HG02970 (cell line): ENCODE data around the gene DUSP19.
"Not testable (repeated sequence)": the region's sequence is repeated elsewhere in the genome, so short reads cannot be mapped to it uniquely, and the experiment has no call there.

ENCODE experiments used
- ATAC-seq: cut with Tn5 transposase; IDR thresholded peaks from one replicate; pipeline ENCODE4 v1.9.1; 2021; ENCODE audit warnings: mild to moderate bottlenecking, moderate library complexity, moderate number of reproducible peaks; ENCODE audit not compliant: unreplicated experiment, low FRiP score

The DUSP19 gene

GRCh38 chr2:183078464-183079138 is at the start of gene DUSP19:
DUSP19 (plus strand) TSS chr2:183078747; CDS start chr2:183078934, 187 bp downstream.
- peak; percentile 92 for ATAC-seq

- ATAC-seq, result no peak
Observed at GRCh38 chr2:183029219-183029618, 49.3 kb upstream of the DUSP19 start.

- no peak for ATAC-seq
Observed at GRCh38 chr2:183031911-183032794, 46.4 kb upstream of the DUSP19 start.

DNA sequence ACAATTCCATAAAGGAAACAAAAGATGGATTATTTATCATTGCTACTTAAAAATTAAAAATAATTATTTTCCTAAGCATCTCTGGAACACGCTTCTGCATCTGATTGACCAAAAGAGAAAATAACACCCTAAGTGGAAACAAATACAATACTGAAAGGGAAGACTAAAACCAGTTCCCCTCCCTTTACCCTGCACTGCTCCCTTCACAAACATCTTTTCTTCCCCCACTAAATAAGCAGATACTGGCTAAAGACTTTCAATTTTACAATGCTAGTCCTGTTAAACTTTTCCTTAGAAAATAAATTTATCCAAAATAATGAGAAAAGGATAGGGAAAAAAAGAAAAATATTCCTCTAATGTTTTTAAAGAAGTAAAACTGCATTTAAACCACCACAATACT is 44.6 kb upstream of the DUSP19 start:
- ATAC-seq, result no peak

DNA sequence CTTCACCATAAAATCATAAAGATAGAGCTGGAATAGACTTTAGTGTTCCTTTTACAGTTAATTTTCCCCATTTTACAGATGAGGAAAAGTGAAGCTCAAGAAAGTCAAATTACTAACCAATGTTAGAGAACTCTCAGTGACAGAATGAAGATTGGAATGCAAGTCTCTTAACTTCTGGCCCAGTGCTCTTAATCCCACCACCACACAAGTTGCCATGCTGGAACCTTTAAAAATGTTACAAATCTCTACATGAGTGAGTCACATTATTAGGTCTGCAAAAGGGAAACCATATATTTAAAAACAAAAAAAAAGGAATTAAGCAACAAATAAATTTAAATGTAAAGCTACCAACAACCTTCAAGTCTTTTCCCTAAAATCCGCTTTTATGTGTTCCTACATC is 43.7 kb upstream of the DUSP19 start:
- no peak for ATAC-seq

DNA sequence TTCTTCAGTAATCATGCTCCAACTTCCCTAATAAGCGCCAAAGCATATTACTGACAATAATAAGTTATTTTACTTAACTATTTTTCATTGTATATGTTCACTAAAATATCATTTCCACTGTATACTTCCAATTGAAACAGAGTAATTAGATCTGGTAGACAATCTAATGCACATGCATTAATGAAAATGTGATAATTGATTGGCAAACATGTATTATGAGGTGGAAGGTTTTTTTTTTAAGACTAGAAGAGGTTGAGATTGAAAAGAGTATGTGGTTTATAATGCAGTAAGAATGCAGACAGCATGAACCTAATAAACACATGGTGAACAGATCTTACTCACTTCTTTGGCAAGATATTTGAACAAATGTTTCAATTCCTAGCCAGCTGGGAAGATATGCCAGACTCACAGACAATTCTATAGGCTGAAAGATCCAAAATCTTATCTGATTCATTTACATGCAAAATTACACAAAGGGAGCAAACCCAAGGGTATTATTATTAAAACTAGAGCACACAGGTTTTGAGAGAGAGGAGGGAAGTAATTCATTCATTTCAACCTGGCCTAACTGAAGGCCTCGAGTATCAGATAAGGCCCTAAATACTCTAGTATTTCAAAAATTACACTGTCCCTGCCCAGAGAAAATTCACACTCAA is 43.1 kb upstream of the DUSP19 start:
- no peak for ATAC-seq

DNA sequence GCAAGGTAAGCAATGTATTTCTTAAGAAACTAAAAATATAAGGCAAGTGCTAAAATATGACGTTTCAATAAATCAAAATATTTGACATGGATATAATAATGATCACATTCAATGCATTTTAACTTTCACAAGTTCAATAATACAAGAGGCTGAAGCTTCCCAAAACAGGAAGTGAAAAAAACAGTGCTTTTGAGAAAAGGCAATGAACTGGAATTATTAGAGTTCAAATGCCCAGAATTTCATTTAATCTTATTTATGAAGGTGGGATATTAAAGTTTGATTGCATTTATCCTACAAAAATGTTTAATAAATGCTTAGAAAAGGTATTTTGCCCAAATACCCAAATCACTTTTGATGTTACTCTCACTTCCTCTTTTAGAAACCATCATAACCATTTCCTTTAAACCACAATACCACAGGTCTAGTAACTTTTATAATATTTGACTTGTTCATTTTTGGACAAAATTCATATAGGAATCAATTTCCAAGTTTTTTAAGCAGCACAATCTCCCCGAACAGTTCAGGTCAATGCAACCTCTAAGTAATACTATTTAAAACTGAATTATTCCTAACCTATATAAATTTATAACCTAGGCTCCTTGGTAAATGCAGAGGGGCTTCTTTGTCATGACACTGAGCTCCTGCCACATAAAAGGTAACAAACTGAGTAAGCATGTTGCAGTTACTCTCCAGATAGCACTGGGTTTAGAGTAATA is 42.4 kb upstream of the DUSP19 start:
- ATAC-seq, result peak; percentile 49

DNA sequence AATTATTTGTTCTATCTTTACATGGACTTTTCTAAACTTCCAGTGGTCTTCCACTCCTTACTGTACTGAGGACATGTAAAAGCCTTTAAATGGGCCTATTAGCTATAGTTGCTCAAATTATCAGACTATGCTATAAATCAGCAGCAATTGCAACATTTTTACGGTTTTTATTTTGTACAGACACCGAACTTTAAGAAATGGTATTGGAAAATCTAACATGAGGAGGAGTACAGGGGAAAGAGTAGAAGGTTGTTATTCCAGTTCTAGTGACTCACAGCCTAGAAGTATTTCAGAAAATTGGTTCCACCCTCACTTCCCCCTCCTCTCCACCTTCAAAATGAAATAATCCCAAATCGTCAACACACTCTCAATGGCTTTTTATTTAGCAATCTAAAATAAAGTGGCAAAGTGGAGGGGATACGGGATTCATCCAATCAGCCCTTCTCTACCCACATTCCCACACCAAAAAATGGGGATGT is 41.4 kb upstream of the DUSP19 start:
- no peak for ATAC-seq

GRCh38 chr2:183037553-183038340 is 40.8 kb upstream of the DUSP19 start:
- ATAC-seq, result peak; percentile 44

- peak; percentile 85 for ATAC-seq
Observed at GRCh38 chr2:183038341-183039300, 39.9 kb upstream of the DUSP19 start, which contains the start of gene NCKAP1. NCKAP1 (minus strand) TSS chr2:183038457; CDS start chr2:183038099, 358 bp downstream.

DNA sequence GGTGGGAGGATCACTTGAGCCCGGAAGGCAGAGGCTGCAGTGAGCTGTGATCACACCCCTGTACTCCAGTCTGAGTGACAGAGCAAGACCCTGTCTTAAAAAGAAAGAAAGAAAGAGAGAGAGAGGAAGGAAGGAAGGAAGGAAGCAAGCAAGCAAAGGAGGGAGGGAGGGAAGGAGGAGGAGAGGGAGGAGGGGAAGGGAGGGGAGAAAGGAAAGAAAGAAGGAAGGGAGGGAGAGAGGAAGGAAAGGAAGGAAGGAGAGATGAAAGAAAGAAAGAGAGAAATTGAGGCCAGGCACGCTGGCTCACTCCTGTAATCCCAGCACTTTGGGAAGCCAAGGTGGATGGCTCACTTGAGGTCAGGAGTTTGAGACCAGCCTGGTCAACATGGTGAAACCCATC is 37.9 kb upstream of the DUSP19 start:
- ATAC-seq, result no peak

GRCh38 chr2:183043580-183043979 is 35.0 kb upstream of the DUSP19 start:
- ATAC-seq, result not testable (repeated sequence)

- not testable (repeated sequence) for ATAC-seq
Observed at GRCh38 chr2:183047486-183048125, 30.9 kb upstream of the DUSP19 start.

- no peak for ATAC-seq
Observed at GRCh38 chr2:183049420-183049819, 29.1 kb upstream of the DUSP19 start.

GRCh38 chr2:183057333-183057985 is 21.1 kb upstream of the DUSP19 start:
- ATAC-seq, result peak; percentile 36

GRCh38 chr2:183059561-183059960 is 19.0 kb upstream of the DUSP19 start:
- ATAC-seq, result no peak

GRCh38 chr2:183060571-183061231 is 17.8 kb upstream of the DUSP19 start:
- no peak for ATAC-seq
